Hepatocyte (in vitro differentiated cells): Measurements from ENCODE around the gene SOCS3. TPM values are rescaled to one million over a fixed set of nuclear protein-coding genes. Genes with fewer than 3 reads are reported as not detected.

Source experiments
- DNase-seq: peaks from one replicate; pipeline ENCODE4 v3.0.0-alpha.2; 2016; ENCODE audit warnings: low spot score
- H2AFZ ChIP-seq: fragments of 200-600 bp; sonication (generic); 2 replicates; pipeline ENCODE4 v1.6.0; 2016; ENCODE audit warnings: antibody characterized with exemption, mild to moderate bottlenecking
- H3K27ac ChIP-seq: fragments of 200-600 bp; sonication (generic); 2 replicates; pipeline ENCODE4 v1.5.1; 2016; ENCODE audit warnings: mild to moderate bottlenecking
- H3K27me3 ChIP-seq: fragments of 200-600 bp; sonication (generic); 2 replicates; pipeline ENCODE4 v1.6.1; 2016
- H3K36me3 ChIP-seq: fragments of 200-600 bp; sonication (generic); replicated peaks from 2 replicates; pipeline ENCODE4 v1.5.1; 2016; ENCODE audit warnings: low read depth; ENCODE audit not compliant: insufficient read depth
- H3K4me1 ChIP-seq: fragments of 200-600 bp; sonication (generic); 2 replicates; pipeline ENCODE4 v1.5.1; 2016; ENCODE audit warnings: mild to moderate bottlenecking, moderate library complexity; ENCODE audit not compliant: insufficient read depth
- H3K4me2 ChIP-seq: fragments of 200-600 bp; sonication (generic); 2 replicates; pipeline ENCODE4 v1.6.0; 2016
- H3K4me3 ChIP-seq: fragments of 200-600 bp; sonication (generic); 2 replicates; pipeline ENCODE4 v1.5.1; 2016; ENCODE audit warnings: mild to moderate bottlenecking
- H3K79me2 ChIP-seq: fragments of 200-600 bp; sonication (generic); 2 replicates; pipeline ENCODE4 v1.6.0; 2017; ENCODE audit warnings: mild to moderate bottlenecking
- H3K9me2 ChIP-seq: fragments of 200-600 bp; sonication (generic); replicated peaks from 2 replicates; pipeline ENCODE4 v1.6.0; 2017; ENCODE audit warnings: mild to moderate bottlenecking; ENCODE audit not compliant: insufficient read depth
- H3K9me3 ChIP-seq: fragments of 200-600 bp; sonication (generic); 2 replicates; pipeline ENCODE4 v1.5.1; 2016; ENCODE audit warnings: low read depth, mild to moderate bottlenecking
- H4K20me1 ChIP-seq: fragments of 200-600 bp; sonication (generic); 2 replicates; pipeline ENCODE4 v1.6.0; 2016; ENCODE audit warnings: mild to moderate bottlenecking; ENCODE audit not compliant: insufficient read depth, poor library complexity, severe bottlenecking
- EZH2 ChIP-seq: fragments of 200-600 bp; sonication (generic); IDR thresholded peaks from 2 replicates; pipeline ENCODE4 v1.6.1; 2016; ENCODE audit warnings: antibody characterized with exemption, mild to moderate bottlenecking, borderline replicate concordance
- EZH2phosphoT487 ChIP-seq: fragments of 200-600 bp; sonication (generic); IDR thresholded peaks from one replicate; pipeline ENCODE4 v1.6.1; 2018; ENCODE audit warnings: antibody characterized with exemption, mild to moderate bottlenecking, low read depth, moderate library complexity; ENCODE audit not compliant: unreplicated experiment, severe bottlenecking
- WGBS: methylation state at CpG from one replicate; pipeline ENCODE4 v1.1.6; 2016; ENCODE audit warnings: low lambda C conversion rate; ENCODE audit errors: missing lambda C conversion rate; 5-methylcytosine and 5-hydroxymethylcytosine counted together
- polyA plus RNA-seq: library from polyadenylated mRNA; unstranded; fragments of >200 nt; fragmentation: Nextera tagmentation; extraction: Ambion mirVana; gene quantifications from 2 replicates; pipeline ENCODE4 v1.2.1, GENCODE V29; 2016
- total RNA-seq: library from RNA; depleted of rRNA; stranded (reverse); fragments of >200 nt; gene quantifications from 2 replicates; pipeline ENCODE4 v1.2.3, GENCODE V29; 2014
- TF ChIP-seq, protein P1 (sequence below): fragments of 200-600 bp; sonication (generic); IDR thresholded peaks from 2 replicates; pipeline ENCODE4 v1.5.1; 2016; ENCODE audit warnings: antibody characterized with exemption, mild to moderate bottlenecking; ENCODE audit not compliant: poor library complexity

The SOCS3 gene
- total and polyA plus RNA-seq, 2 experiments from 2014 or later = 172 to 181 TPM

DNA sequence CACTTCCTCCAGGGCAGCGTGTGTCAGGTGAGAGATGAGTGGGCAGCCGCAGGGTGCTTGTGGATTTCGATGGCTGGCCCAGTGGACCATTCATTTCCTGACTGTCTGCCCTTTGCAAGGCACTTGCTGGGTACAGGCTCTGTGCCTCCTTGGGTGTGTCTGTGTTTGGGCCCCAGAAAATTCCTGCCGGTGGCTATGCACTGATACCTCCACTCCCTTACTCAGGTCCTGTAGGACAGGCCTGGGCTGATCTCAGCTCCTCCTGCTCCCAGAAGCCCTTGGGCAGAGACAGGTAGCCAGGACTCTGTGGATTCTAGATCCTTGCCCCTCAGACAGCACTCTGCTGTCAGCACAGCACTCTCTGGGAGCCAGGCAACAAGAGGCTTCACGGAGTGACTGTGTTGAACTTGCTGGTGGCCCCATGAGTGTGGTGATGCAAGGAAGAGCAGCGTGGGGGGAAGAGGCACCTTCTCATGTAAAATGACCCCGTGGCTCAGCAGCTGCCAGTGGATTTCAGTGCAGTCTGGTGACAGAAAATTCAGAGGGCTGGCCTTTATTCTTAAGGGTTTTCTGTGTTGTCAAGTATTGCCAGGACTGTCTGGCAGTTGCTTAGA, 47.6 kb upstream of the SOCS3 start:
- TF ChIP-seq, protein P1, sequence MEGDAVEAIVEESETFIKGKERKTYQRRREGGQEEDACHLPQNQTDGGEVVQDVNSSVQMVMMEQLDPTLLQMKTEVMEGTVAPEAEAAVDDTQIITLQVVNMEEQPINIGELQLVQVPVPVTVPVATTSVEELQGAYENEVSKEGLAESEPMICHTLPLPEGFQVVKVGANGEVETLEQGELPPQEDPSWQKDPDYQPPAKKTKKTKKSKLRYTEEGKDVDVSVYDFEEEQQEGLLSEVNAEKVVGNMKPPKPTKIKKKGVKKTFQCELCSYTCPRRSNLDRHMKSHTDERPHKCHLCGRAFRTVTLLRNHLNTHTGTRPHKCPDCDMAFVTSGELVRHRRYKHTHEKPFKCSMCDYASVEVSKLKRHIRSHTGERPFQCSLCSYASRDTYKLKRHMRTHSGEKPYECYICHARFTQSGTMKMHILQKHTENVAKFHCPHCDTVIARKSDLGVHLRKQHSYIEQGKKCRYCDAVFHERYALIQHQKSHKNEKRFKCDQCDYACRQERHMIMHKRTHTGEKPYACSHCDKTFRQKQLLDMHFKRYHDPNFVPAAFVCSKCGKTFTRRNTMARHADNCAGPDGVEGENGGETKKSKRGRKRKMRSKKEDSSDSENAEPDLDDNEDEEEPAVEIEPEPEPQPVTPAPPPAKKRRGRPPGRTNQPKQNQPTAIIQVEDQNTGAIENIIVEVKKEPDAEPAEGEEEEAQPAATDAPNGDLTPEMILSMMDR = no peak
- TF ChIP-seq EZH2 (no peak), EZH2phosphoT487 (no peak)
- H3K4me1 ChIP-seq = peaks cover 45% of the 10 kb centered on the region
- no peak overlapping the region for H3K27ac ChIP-seq
- H2AFZ ChIP-seq = no peak overlapping the region
- no peak for DNase-seq
- no peak overlapping the region for H3K4me2 ChIP-seq
- peaks cover 72% of the 10 kb centered on the region for H3K79me2 ChIP-seq
- H3K9me2 ChIP-seq = no peaks in the 10 kb centered on the region
- peaks cover 12% of the 10 kb centered on the region for H4K20me1 ChIP-seq
- no peak overlapping the region for H3K4me3 ChIP-seq
- H3K36me3 ChIP-seq = no peaks in the 10 kb centered on the region
- 85% methylated on average over 7 of the region's 7 CpGs for WGBS
- H3K27me3 ChIP-seq = no peaks in the 10 kb centered on the region
- H3K9me3 ChIP-seq = no peaks in the 10 kb centered on the region

GRCh38 chr17:78406920-78407319, 47.0 kb upstream of the SOCS3 start:
- peaks cover 39% of the 10 kb centered on the region for H3K4me1 ChIP-seq
- H3K36me3 ChIP-seq = no peaks in the 10 kb centered on the region
- no peak for TF ChIP-seq EZH2phosphoT487
- TF ChIP-seq, protein P1 = no peak
- TF ChIP-seq EZH2 = no peak
- no peak overlapping the region for H2AFZ ChIP-seq
- peaks cover 12% of the 10 kb centered on the region for H4K20me1 ChIP-seq
- H3K4me2 ChIP-seq = no peak overlapping the region
- 96% methylated on average over 7 of the region's 8 CpGs for WGBS
- no peak for DNase-seq
- no peak overlapping the region for H3K27ac ChIP-seq
- no peaks in the 10 kb centered on the region for H3K9me2 ChIP-seq
- no peaks in the 10 kb centered on the region for H3K9me3 ChIP-seq
- H3K4me3 ChIP-seq = no peak overlapping the region
- peaks cover 69% of the 10 kb centered on the region for H3K79me2 ChIP-seq
- no peaks in the 10 kb centered on the region for H3K27me3 ChIP-seq

GRCh38 chr17:78406396-78406795, 46.5 kb upstream of the SOCS3 start:
- WGBS = 92% methylated on average over 6 of the region's 6 CpGs
- peaks cover 37% of the 10 kb centered on the region for H3K4me1 ChIP-seq
- no peaks in the 10 kb centered on the region for H3K27me3 ChIP-seq
- TF ChIP-seq, protein P1 = no peak
- TF ChIP-seq EZH2phosphoT487 (no peak), EZH2 (no peak)
- no peak for DNase-seq
- H3K9me2 ChIP-seq = no peaks in the 10 kb centered on the region
- H3K4me3 ChIP-seq = no peak overlapping the region
- no peak overlapping the region for H3K27ac ChIP-seq
- H3K79me2 ChIP-seq = peaks cover 69% of the 10 kb centered on the region
- H2AFZ ChIP-seq = no peak overlapping the region
- H3K9me3 ChIP-seq = no peaks in the 10 kb centered on the region
- peaks cover 12% of the 10 kb centered on the region for H4K20me1 ChIP-seq
- no peak overlapping the region for H3K4me2 ChIP-seq
- no peaks in the 10 kb centered on the region for H3K36me3 ChIP-seq
